Activated CD8-positive, alpha-beta memory T cell treated with anti-CD3 and anti-CD28 coated beads, Interleukin-2, amount 10 ng/mL, durations not matched to agents 7 days and 5 days (primary cell): ENCODE results near the gene PAM. TPM values are rescaled to one million over a fixed set of nuclear protein-coding genes. Genes with fewer than 3 reads are reported as not detected.

ENCODE experiments used
- ATAC-seq: fragments of 150-1000 bp; cut with Tn5 transposase; one replicate; pipeline ENCODE4 v1.10.0; 2021; ENCODE audit warnings: moderate library complexity
- CTCF ChIA-PET: fragments of 350-600 bp; sonication (Branson Sonifier 250); formaldehyde crosslinking; loops from one replicate; lab custom pipeline; 2021; ENCODE audit warnings: antibody characterized with exemption; lab: Charles Lee
- DNase-seq: peaks from one replicate; pipeline ENCODE4 v3.0.0-alpha.2; 2020
- H3K27ac Mint-ChIP-seq: one replicate; pipeline ENCODE4 v1.8.0; 2021; ENCODE audit warnings: mild to moderate bottlenecking, mixed read lengths
- H3K27me3 Mint-ChIP-seq: one replicate; pipeline ENCODE4 v1.8.0; 2021; ENCODE audit warnings: mixed read lengths
- H3K36me3 Mint-ChIP-seq: one replicate; pipeline ENCODE4 v1.8.0; 2021; ENCODE audit warnings: mild to moderate bottlenecking, mixed read lengths
- H3K4me1 Mint-ChIP-seq: one replicate; pipeline ENCODE4 v1.8.0; 2021; ENCODE audit warnings: mixed read lengths
- H3K4me3 Mint-ChIP-seq: one replicate; pipeline ENCODE4 v1.8.0; 2021; ENCODE audit warnings: mild to moderate bottlenecking, moderate library complexity, mixed read lengths
- H3K9me3 Mint-ChIP-seq: one replicate; pipeline ENCODE4 v1.8.0; 2022; ENCODE audit warnings: low read depth, mixed read lengths
- total RNA-seq, 2 experiments: library from RNA; stranded (reverse); gene quantifications; one replicate each; pipeline ENCODE4 v1.2.3, GENCODE V29; 2021

The PAM gene
- total RNA-seq, 2 experiments from 2014 or later = 29.7 to 31.5 TPM

- H3K9me3 Mint-ChIP-seq = no peaks in the 10 kb centered on the region
- ATAC-seq (no peak), DNase-seq (no peak)
- CTCF ChIA-PET = no interaction called here
- peaks cover 2% of the 10 kb centered on the region for H3K36me3 Mint-ChIP-seq
- no peaks in the 10 kb centered on the region for H3K27me3 Mint-ChIP-seq
- H3K27ac Mint-ChIP-seq = peak overlapping the region; percentile 48
- H3K4me3 Mint-ChIP-seq = no peak overlapping the region
- H3K4me1 Mint-ChIP-seq = peaks cover 62% of the 10 kb centered on the region
These were observed 4.6 kb downstream of the PAM start for GRCh38 chr5:102759700-102760099.

GRCh38 chr5:102760815-102761214, 5.7 kb downstream of the PAM start:
- peaks cover 73% of the 10 kb centered on the region for H3K4me1 Mint-ChIP-seq

GRCh38 chr5:102762095-102762534, 7.0 kb downstream of the PAM start:
- no peak for DNase-seq
- ATAC-seq = peak; percentile 65
- CTCF ChIA-PET = interaction anchor here (1.3 kb wide), 2 partner anchors 16 to 358 kb away, joined by 3 to 5 read pairs; partner anchors contain the start of genes GIN1 and PPIP5K2
- Mint-ChIP-seq H3K4me1 (peaks cover 76% of the 10 kb centered on the region), H3K4me3 (peak overlapping the region; percentile 74), H3K9me3 (no peaks in the 10 kb centered on the region), H3K36me3 (peaks cover 6% of the 10 kb centered on the region), H3K27ac (peak overlapping the region; percentile 84), H3K27me3 (no peaks in the 10 kb centered on the region)

More at GRCh38 chr5:102760815-102761214, 5.7 kb downstream of the PAM start:
- H3K4me3 Mint-ChIP-seq = peak overlapping the region; percentile 45
- DNase-seq = no peak
- H3K27me3 Mint-ChIP-seq = no peaks in the 10 kb centered on the region
- H3K27ac Mint-ChIP-seq = peak overlapping the region; percentile 40
- H3K36me3 Mint-ChIP-seq = peaks cover 4% of the 10 kb centered on the region
- H3K9me3 Mint-ChIP-seq = no peaks in the 10 kb centered on the region
- CTCF ChIA-PET = no interaction called here
- ATAC-seq = no peak

GRCh38 chr5:102762562-102763227, 7.6 kb downstream of the PAM start:
- DNase-seq (no peak), ATAC-seq (peak; percentile 14)
- CTCF ChIA-PET = interaction anchor here (1.3 to 2.7 kb wide), 4 partner anchors 15 to 358 kb away, joined by 3 to 19 read pairs (median 4); partner anchors contain the start of genes GIN1 and PPIP5K2
- peaks cover 82% of the 10 kb centered on the region for H3K4me1 Mint-ChIP-seq
- no peaks in the 10 kb centered on the region for H3K9me3 Mint-ChIP-seq
- H3K27ac Mint-ChIP-seq = peak overlapping the region; percentile 84
- no peaks in the 10 kb centered on the region for H3K27me3 Mint-ChIP-seq
- peaks cover 6% of the 10 kb centered on the region for H3K36me3 Mint-ChIP-seq
- H3K4me3 Mint-ChIP-seq = peak overlapping the region; percentile 74

- Mint-ChIP-seq H3K36me3 (peaks cover 6% of the 10 kb centered on the region), H3K27me3 (no peaks in the 10 kb centered on the region), H3K4me3 (peak overlapping the region; percentile 25), H3K9me3 (no peaks in the 10 kb centered on the region), H3K4me1 (peaks cover 77% of the 10 kb centered on the region), H3K27ac (peak overlapping the region; percentile 84)
- CTCF ChIA-PET = interaction anchor here (0.8 to 2.7 kb wide), 7 partner anchors 8 to 267 kb away, joined by 3 to 19 read pairs (median 3); no protein-coding TSS in a partner anchor
- DNase-seq (no peak), ATAC-seq (no peak)
These were observed 8.6 kb downstream of the PAM start for GRCh38 chr5:102763734-102764133.

GRCh38 chr5:102764381-102765004, 9.4 kb downstream of the PAM start:
- H3K36me3 Mint-ChIP-seq = peaks cover 4% of the 10 kb centered on the region
- H3K27me3 Mint-ChIP-seq = no peaks in the 10 kb centered on the region
- no peaks in the 10 kb centered on the region for H3K9me3 Mint-ChIP-seq
- peaks cover 71% of the 10 kb centered on the region for H3K4me1 Mint-ChIP-seq
- CTCF ChIA-PET = interaction anchor here (0.8 to 2.7 kb wide), 9 partner anchors 9 to 460 kb away, joined by 3 to 19 read pairs (median 3); no protein-coding TSS in a partner anchor
- ATAC-seq (peak; percentile 24), DNase-seq (no peak)
- H3K27ac Mint-ChIP-seq = peak overlapping the region; percentile 52
- H3K4me3 Mint-ChIP-seq = peak overlapping the region; percentile 20

- ATAC-seq (peak; percentile 21), DNase-seq (no peak)
- peak overlapping the region; percentile 20 for H3K4me3 Mint-ChIP-seq
- no peaks in the 10 kb centered on the region for H3K9me3 Mint-ChIP-seq
- CTCF ChIA-PET = interaction anchor here (2.0 to 2.4 kb wide), 2 partner anchors 10 to 13 kb away, joined by 6 to 7 read pairs; no protein-coding TSS in a partner anchor
- H3K36me3 Mint-ChIP-seq = peaks cover 4% of the 10 kb centered on the region
- no peaks in the 10 kb centered on the region for H3K27me3 Mint-ChIP-seq
- peaks cover 64% of the 10 kb centered on the region for H3K4me1 Mint-ChIP-seq
- peak overlapping the region; percentile 52 for H3K27ac Mint-ChIP-seq
These were observed 10.2 kb downstream of the PAM start for GRCh38 chr5:102765350-102765749.

GRCh38 chr5:102766295-102767090, 11.4 kb downstream of the PAM start:
- CTCF ChIA-PET = interaction anchor here (2.0 kb wide), 1 partner anchor 12 kb away, joined by 6 read pairs; no protein-coding TSS in a partner anchor
- DNase-seq = no peak
- Mint-ChIP-seq H3K4me1 (peaks cover 57% of the 10 kb centered on the region), H3K9me3 (no peaks in the 10 kb centered on the region), H3K4me3 (no peak overlapping the region), H3K36me3 (peaks cover 4% of the 10 kb centered on the region), H3K27me3 (no peaks in the 10 kb centered on the region), H3K27ac (no peak overlapping the region)
- ATAC-seq = no peak

- Mint-ChIP-seq H3K9me3 (no peaks in the 10 kb centered on the region), H3K36me3 (peaks cover 4% of the 10 kb centered on the region), H3K27ac (peak overlapping the region; percentile 44), H3K27me3 (no peaks in the 10 kb centered on the region), H3K4me3 (no peak overlapping the region), H3K4me1 (peaks cover 57% of the 10 kb centered on the region)
- DNase-seq = no peak
- ATAC-seq = peak; percentile 69
- CTCF ChIA-PET = interaction anchor here (1.1 to 1.7 kb wide), 2 partner anchors 12 to 370 kb away, joined by 3 read pairs; no protein-coding TSS in a partner anchor
These were observed 12.8 kb downstream of the PAM start for GRCh38 chr5:102767862-102768261.

- peaks cover 32% of the 10 kb centered on the region for H3K4me1 Mint-ChIP-seq
- no peak overlapping the region for H3K4me3 Mint-ChIP-seq
These were observed 15.7 kb downstream of the PAM start for GRCh38 chr5:102770803-102771202.

GRCh38 chr5:102771435-102771834, 16.3 kb downstream of the PAM start:
- Mint-ChIP-seq H3K27ac (peak overlapping the region; percentile 63), H3K4me3 (no peak overlapping the region), H3K36me3 (peaks cover 17% of the 10 kb centered on the region), H3K4me1 (peaks cover 31% of the 10 kb centered on the region), H3K27me3 (no peaks in the 10 kb centered on the region), H3K9me3 (no peaks in the 10 kb centered on the region)
- CTCF ChIA-PET = no interaction called here
- DNase-seq (no peak), ATAC-seq (peak; percentile 25)

More at GRCh38 chr5:102770803-102771202, 15.7 kb downstream of the PAM start:
- H3K36me3 Mint-ChIP-seq = peaks cover 13% of the 10 kb centered on the region
- DNase-seq (no peak), ATAC-seq (no peak)
- no peak overlapping the region for H3K27ac Mint-ChIP-seq
- CTCF ChIA-PET = interaction anchor here (0.9 kb wide), 1 partner anchor 9 kb away, joined by 4 read pairs; no protein-coding TSS in a partner anchor
- H3K27me3 Mint-ChIP-seq = no peaks in the 10 kb centered on the region
- H3K9me3 Mint-ChIP-seq = no peaks in the 10 kb centered on the region

GRCh38 chr5:102772273-102772672, 17.2 kb downstream of the PAM start:
- H3K36me3 Mint-ChIP-seq = peaks cover 15% of the 10 kb centered on the region
- H3K4me1 Mint-ChIP-seq = peaks cover 33% of the 10 kb centered on the region
- CTCF ChIA-PET = no interaction called here
- no peak overlapping the region for H3K27ac Mint-ChIP-seq
- ATAC-seq = no peak
- H3K4me3 Mint-ChIP-seq = no peak overlapping the region
- no peak for DNase-seq
- no peaks in the 10 kb centered on the region for H3K27me3 Mint-ChIP-seq
- H3K9me3 Mint-ChIP-seq = no peaks in the 10 kb centered on the region

- Mint-ChIP-seq H3K36me3 (peaks cover 15% of the 10 kb centered on the region), H3K4me1 (peaks cover 32% of the 10 kb centered on the region), H3K27me3 (no peaks in the 10 kb centered on the region), H3K9me3 (no peaks in the 10 kb centered on the region), H3K27ac (no peak overlapping the region), H3K4me3 (no peak overlapping the region)
- ATAC-seq (no peak), DNase-seq (no peak)
- CTCF ChIA-PET = no interaction called here
These were observed 18.0 kb downstream of the PAM start for GRCh38 chr5:102773133-102773532.
